Keratinocyte (primary cell): ENCODE data around the gene AMBRA1.

Experiments used
- CTCF ChIP-seq, 3 experiments: IDR thresholded peaks in 1 of 3; conservative IDR thresholded peaks in 1 of 3; optimal IDR thresholded peaks in 1 of 3; 2 replicates in 2 of 3; 3 replicates in 1 of 3; pipeline versions ENCODE3 to v1.5.1; 2011; ENCODE audit warnings: low read length in 3 of 3, mild to moderate bottlenecking in 3 of 3, moderate library complexity in 2 of 3, control low read depth in 1 of 3, inconsistent platforms in 1 of 3; ENCODE audit not compliant: insufficient read depth in 2 of 3; ENCODE audit errors: extremely low read depth in 1 of 3
- EZH2 ChIP-seq: IDR thresholded peaks from one replicate; pipeline ENCODE4 v1.6.1; 2012; ENCODE audit warnings: inconsistent platforms, mild to moderate bottlenecking, low read length, moderate library complexity

GRCh38 chr11:46359953-46360352, 233.9 kb downstream of the AMBRA1 start:
- TF ChIP-seq CTCF (optimal IDR thresholded peaks at IDR 0.05 in 1 of 3, IDR thresholded peaks at IDR 0.05 in 1 of 3, conservative IDR thresholded peaks at IDR 0.05 in 1 of 3; ENCODE audit: extremely low read depth in 1 of 3, insufficient read depth in 2 of 3, low read length in 3 of 3) (no peak), EZH2 (no peak)
